Keratinocyte (primary cell): ENCODE measurements around the gene RALGPS1. TPM values are rescaled to one million over a fixed set of nuclear protein-coding genes. Genes with fewer than 3 reads are reported as not detected.

Source experiments
- DNase-seq: peaks from one replicate; pipeline ENCODE4 v3.0.0-alpha.2; 2011; ENCODE audit warnings: low read depth, missing footprints, low spot score
- FAIRE-seq: peaks from 2 replicates; lab custom pipeline; 2011; peaks lifted over from hg19 to GRCh38; lab: Jason Lieb, UNC
- H2AFZ ChIP-seq: 2 replicates; pipeline ENCODE4 v1.6.0; 2012; ENCODE audit warnings: low read length, control low read depth, inconsistent platforms; ENCODE audit not compliant: control insufficient read depth
- H3K27ac ChIP-seq: 2 replicates; pipeline ENCODE4 v1.5.1; 2011; ENCODE audit warnings: low read length; ENCODE audit not compliant: control insufficient read depth, insufficient read depth
- H3K27me3 ChIP-seq: 3 replicates; pipeline ENCODE4 v1.6.0; 2011; ENCODE audit warnings: low read length; ENCODE audit not compliant: control insufficient read depth, insufficient read depth; ENCODE audit errors: extremely low read depth
- H3K36me3 ChIP-seq, 2 experiments: 2 replicates in 1 of 2; 3 replicates in 1 of 2; pipeline ENCODE4 v1.5.1; 2011; ENCODE audit warnings: low read length in 2 of 2, mild to moderate bottlenecking in 1 of 2; ENCODE audit not compliant: control insufficient read depth in 2 of 2, insufficient read depth in 2 of 2; ENCODE audit errors: extremely low read depth in 1 of 2
- H3K4me1 ChIP-seq: 3 replicates; pipeline ENCODE4 v1.5.1; 2011; ENCODE audit warnings: low read length; ENCODE audit not compliant: control insufficient read depth, insufficient read depth; ENCODE audit errors: extremely low read depth
- H3K4me2 ChIP-seq: 3 replicates; pipeline ENCODE4 v1.6.0; 2011; ENCODE audit warnings: low read depth, low read length; ENCODE audit not compliant: control insufficient read depth, insufficient read depth; ENCODE audit errors: extremely low read depth
- H3K4me3 ChIP-seq, 3 experiments: fragments of 200-600 bp in 1 of 3; sonication (generic) in 1 of 3; 2 replicates in 2 of 3; 3 replicates in 1 of 3; pipeline ENCODE4 v1.5.1; 2011 to 2016; ENCODE audit warnings: low read length in 3 of 3, mild to moderate bottlenecking in 3 of 3, control low read depth in 2 of 3, inconsistent platforms in 1 of 3, low read depth in 1 of 3, mixed read lengths in 1 of 3, mixed run types in 1 of 3, moderate library complexity in 1 of 3; ENCODE audit not compliant: control insufficient read depth in 2 of 3, insufficient read depth in 2 of 3; ENCODE audit errors: extremely low read depth in 1 of 3
- H3K79me2 ChIP-seq: 2 replicates; pipeline ENCODE4 v1.6.0; 2012; ENCODE audit warnings: low read length; ENCODE audit not compliant: control insufficient read depth, insufficient read depth
- H3K9ac ChIP-seq: 3 replicates; pipeline ENCODE4 v1.6.0; 2011; ENCODE audit warnings: low read length; ENCODE audit not compliant: control insufficient read depth, insufficient read depth; ENCODE audit errors: extremely low read depth
- H3K9me1 ChIP-seq: 3 replicates; pipeline ENCODE4 v1.6.0; 2011; ENCODE audit warnings: low read length; ENCODE audit not compliant: control insufficient read depth, insufficient read depth; ENCODE audit errors: extremely low read depth
- H3K9me3 ChIP-seq: 2 replicates; pipeline ENCODE4 v1.5.1; 2012; ENCODE audit warnings: low read depth, low read length; ENCODE audit not compliant: control insufficient read depth
- H4K20me1 ChIP-seq: 3 replicates; pipeline ENCODE4 v1.6.0; 2011; ENCODE audit warnings: low read length; ENCODE audit not compliant: control insufficient read depth, insufficient read depth; ENCODE audit errors: extremely low read depth
- EZH2 ChIP-seq: IDR thresholded peaks from one replicate; pipeline ENCODE4 v1.6.1; 2012; ENCODE audit warnings: inconsistent platforms, mild to moderate bottlenecking, low read length, moderate library complexity
- dilution Hi-C: fragments of 300-500 bp; cut with MboI; formaldehyde crosslinking; loops from one replicate; pipeline ENCODE4 v1.7.0; 2020; ENCODE audit warnings: low sequenced_read_pairs; ENCODE audit not compliant: extremely low pct_ligation_motif_present
- polyA plus RNA-seq, 5 experiments: library from polyadenylated mRNA; depleted of rRNA in 3 of 5; stranded (reverse) in 3 of 5; stranded (forward) in 1 of 5; unstranded in 1 of 5; fragments of >200 nt; gene quantifications; 1 replicate in 1 of 5; 2 replicates in 3 of 5; 3 replicates in 1 of 5; pipeline versions ENCODE4 v1.2.1 to v1.2.3, GENCODE V29; 2011 to 2012; ENCODE audit warnings: missing spikeins in 2 of 5, low read depth in 1 of 5, low replicate concordance in 1 of 5
- TF ChIP-seq, protein P1 (sequence below), 3 experiments: IDR thresholded peaks in 1 of 3; conservative IDR thresholded peaks in 1 of 3; optimal IDR thresholded peaks in 1 of 3; 2 replicates in 2 of 3; 3 replicates in 1 of 3; pipeline versions ENCODE3 to v1.5.1; 2011; ENCODE audit warnings: low read length in 3 of 3, mild to moderate bottlenecking in 3 of 3, moderate library complexity in 2 of 3, control low read depth in 1 of 3, inconsistent platforms in 1 of 3; ENCODE audit not compliant: insufficient read depth in 2 of 3; ENCODE audit errors: extremely low read depth in 1 of 3

RALGPS1 gene
- polyA plus RNA-seq, 1 donor (not counting 4 experiments of a cell fraction or from before 2014, with no cell fraction given): 0.56 TPM

DNA sequence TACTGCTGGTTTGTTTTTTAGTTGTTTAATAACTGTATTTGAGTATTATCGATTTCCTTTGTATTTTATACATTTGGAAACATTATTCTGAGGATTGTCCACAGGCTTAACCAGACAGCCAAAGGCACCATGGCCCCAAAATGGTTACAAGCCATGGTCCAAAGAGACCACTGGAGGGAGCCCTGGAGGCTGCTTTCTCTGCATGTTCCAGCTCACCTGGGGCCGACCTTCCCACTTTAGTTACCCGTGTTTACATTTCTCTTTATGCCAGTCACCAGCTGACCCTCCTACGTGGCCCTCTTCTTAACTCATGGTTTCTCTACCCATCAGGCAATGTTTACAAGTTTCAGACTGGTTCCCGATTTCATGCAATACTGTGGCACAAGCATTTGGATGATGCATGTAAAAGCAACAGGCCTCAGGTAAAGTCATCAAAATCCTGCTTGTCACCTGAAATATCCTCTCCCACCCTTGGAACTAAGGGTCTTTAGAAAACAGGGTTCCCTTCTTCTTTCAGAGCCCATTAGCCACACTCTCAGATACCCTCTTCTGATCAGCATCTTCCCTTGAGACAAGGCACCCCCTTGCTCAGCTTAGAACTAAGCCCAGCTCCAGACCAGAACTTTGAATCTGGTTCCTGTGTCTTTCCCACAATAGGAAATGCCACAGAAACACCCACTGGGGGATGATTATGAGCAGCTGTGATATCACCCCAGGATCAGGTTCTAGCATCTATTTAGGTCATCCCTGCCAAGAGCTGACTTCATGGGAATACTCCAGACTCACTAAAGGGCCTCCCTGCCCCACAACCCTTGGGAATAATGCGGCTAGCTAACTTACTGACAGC is 300.1 kb downstream of the RALGPS1 start:
- Histone ChIP-seq H3K27me3 (peaks cover 22% of the 10 kb centered on the region), H3K27ac (no peak overlapping the region), H3K9ac (no peak overlapping the region), H3K4me1 (peaks cover 7% of the 10 kb centered on the region), H3K4me2 (no peak overlapping the region), H3K36me3 (no peaks in the 10 kb centered on the region), H4K20me1 (no peaks in the 10 kb centered on the region), H3K4me3 (no peak overlapping the region), H3K79me2 (no peaks in the 10 kb centered on the region), H3K9me1 (no peaks in the 10 kb centered on the region), H2AFZ (no peak overlapping the region), H3K9me3 (no peaks in the 10 kb centered on the region)
- peak; percentile 82 for FAIRE-seq
- dilution Hi-C loops: no loop called here
- TF ChIP-seq, protein P1, sequence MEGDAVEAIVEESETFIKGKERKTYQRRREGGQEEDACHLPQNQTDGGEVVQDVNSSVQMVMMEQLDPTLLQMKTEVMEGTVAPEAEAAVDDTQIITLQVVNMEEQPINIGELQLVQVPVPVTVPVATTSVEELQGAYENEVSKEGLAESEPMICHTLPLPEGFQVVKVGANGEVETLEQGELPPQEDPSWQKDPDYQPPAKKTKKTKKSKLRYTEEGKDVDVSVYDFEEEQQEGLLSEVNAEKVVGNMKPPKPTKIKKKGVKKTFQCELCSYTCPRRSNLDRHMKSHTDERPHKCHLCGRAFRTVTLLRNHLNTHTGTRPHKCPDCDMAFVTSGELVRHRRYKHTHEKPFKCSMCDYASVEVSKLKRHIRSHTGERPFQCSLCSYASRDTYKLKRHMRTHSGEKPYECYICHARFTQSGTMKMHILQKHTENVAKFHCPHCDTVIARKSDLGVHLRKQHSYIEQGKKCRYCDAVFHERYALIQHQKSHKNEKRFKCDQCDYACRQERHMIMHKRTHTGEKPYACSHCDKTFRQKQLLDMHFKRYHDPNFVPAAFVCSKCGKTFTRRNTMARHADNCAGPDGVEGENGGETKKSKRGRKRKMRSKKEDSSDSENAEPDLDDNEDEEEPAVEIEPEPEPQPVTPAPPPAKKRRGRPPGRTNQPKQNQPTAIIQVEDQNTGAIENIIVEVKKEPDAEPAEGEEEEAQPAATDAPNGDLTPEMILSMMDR (optimal IDR thresholded peaks at IDR 0.05 in 1 of 3, IDR thresholded peaks at IDR 0.05 in 1 of 3, conservative IDR thresholded peaks at IDR 0.05 in 1 of 3; ENCODE audit: extremely low read depth in 1 of 3, insufficient read depth in 2 of 3, low read length in 3 of 3): peak; percentile 84 to 93 (median 87)
- no peak for TF ChIP-seq EZH2
- DNase-seq: no peak

DNA sequence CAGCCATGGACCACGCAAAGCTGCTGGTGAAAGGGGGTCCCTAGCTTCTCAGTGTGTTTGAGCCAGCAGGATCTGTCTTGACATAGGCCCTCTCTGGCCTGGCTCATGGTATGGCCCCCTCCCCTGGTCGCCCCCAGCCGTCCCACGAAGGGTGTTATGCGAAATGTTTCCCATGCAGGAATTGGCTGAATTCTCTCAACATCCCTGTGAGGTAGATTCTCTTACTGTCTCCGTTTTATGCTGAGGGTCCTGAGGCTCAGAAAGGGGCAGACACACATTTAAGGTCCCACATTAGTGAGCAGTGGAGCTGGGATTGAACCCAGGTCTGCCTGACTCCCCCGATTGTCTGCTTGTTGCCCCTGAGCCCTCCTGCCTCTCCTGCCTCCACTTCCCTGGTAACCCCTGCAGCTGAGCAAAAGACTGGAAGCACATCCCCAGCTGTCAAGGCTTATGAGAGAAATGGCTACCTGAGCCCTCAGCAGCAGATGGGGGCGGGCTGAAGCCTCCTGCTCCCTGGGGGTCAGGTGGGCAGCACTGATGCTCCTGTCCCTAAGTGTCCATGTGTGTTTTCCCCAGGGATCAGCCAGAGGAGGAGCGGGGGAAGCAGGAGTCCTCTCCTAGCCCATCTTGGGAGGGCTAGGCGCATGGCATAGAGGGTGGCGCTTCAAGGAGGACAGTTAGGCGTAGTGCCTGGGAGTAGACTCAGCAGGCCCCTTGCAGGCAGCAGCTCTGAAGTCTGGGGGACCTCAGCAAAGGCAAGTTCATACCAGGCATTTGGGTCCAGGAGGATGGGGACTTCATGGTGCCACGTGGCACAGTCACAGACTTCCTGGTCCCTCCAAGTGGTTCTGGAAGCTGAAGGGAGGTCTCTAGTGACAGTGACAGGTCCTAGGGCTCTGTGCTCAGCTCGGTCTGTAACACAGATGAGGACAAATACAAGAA is 301.0 kb downstream of the RALGPS1 start:
- Histone ChIP-seq H3K36me3 (no peaks in the 10 kb centered on the region), H3K27me3 (peaks cover 17% of the 10 kb centered on the region)
- TF ChIP-seq, protein P1 (optimal IDR thresholded peaks at IDR 0.05 in 1 of 3, IDR thresholded peaks at IDR 0.05 in 1 of 3, conservative IDR thresholded peaks at IDR 0.05 in 1 of 3; ENCODE audit: extremely low read depth in 1 of 3, insufficient read depth in 2 of 3, low read length in 3 of 3): no peak
- TF ChIP-seq EZH2: no peak

More for the DNA sequence above, 301.0 kb downstream of the RALGPS1 start:
- Histone ChIP-seq H3K27ac (no peak overlapping the region), H4K20me1 (no peaks in the 10 kb centered on the region), H2AFZ (no peak overlapping the region), H3K9me1 (no peaks in the 10 kb centered on the region), H3K9me3 (no peaks in the 10 kb centered on the region), H3K4me3 (no peak overlapping the region), H3K4me2 (no peak overlapping the region), H3K9ac (no peak overlapping the region), H3K79me2 (no peaks in the 10 kb centered on the region), H3K4me1 (peaks cover 7% of the 10 kb centered on the region)
- dilution Hi-C loops: no loop called here
- DNase-seq (no peak), FAIRE-seq (no peak)
